K562 (cell line): ENCODE results near the gene PEAR1. TPM values are rescaled to one million over a fixed set of nuclear protein-coding genes. Genes with fewer than 3 reads are reported as not detected.
A peak's percentile ranks its signal among the peaks of the same experiment; 100 is the strongest.

Experiments used
- EGR1 ChIP-seq: fragments of 450-650 bp; conservative IDR thresholded peaks from 2 replicates; pipeline ENCODE4 v1.6.1; 2017; ENCODE audit warnings: mild to moderate bottlenecking
- ESRRB ChIP-seq: fragments of 250-450 bp; sonication (Bioruptor Pico); IDR thresholded peaks from 2 replicates; pipeline ENCODE4 v1.5.0; 2020; ENCODE audit warnings: mild to moderate bottlenecking, moderate library complexity, borderline replicate concordance
- FOSL1 ChIP-seq: fragments of 200-800 bp; sonication (Bioruptor generic); conservative IDR thresholded peaks from 2 replicates; pipeline ENCODE4 v1.6.1; 2016; ENCODE audit warnings: missing genetic modification characterization, missing compliant biosample characterization
- LEF1 ChIP-seq: fragments of 450-650 bp; IDR thresholded peaks from 2 replicates; pipeline ENCODE4 v1.6.1; 2016; ENCODE audit warnings: mild to moderate bottlenecking
- MAFF ChIP-seq: IDR thresholded peaks from 2 replicates; pipeline ENCODE4 v1.6.1; 2012; ENCODE audit warnings: low read length, improper control_type of control experiment
- MEIS2 ChIP-seq: fragments of 450-650 bp; IDR thresholded peaks from 2 replicates; pipeline ENCODE4 v1.6.1; 2014; ENCODE audit warnings: mild to moderate bottlenecking; ENCODE audit not compliant: partially characterized antibody
- MTA1 ChIP-seq: fragments of 450-650 bp; IDR thresholded peaks from 2 replicates; pipeline ENCODE4 v1.6.1; 2017; ENCODE audit warnings: borderline replicate concordance
- RBFOX2 ChIP-seq: fragments of 200-400 bp; formaldehyde crosslinking; IDR thresholded peaks from 2 replicates; pipeline ENCODE4 v1.6.1; 2017; ENCODE audit warnings: low read depth, mild to moderate bottlenecking, low read length, moderate library complexity
- RBM15 ChIP-seq: fragments of 200-400 bp; formaldehyde crosslinking; IDR thresholded peaks from 2 replicates; pipeline ENCODE4 v1.6.1; 2018; ENCODE audit warnings: mild to moderate bottlenecking, low read length, moderate library complexity; ENCODE audit not compliant: insufficient read depth
- TAF9B ChIP-seq: fragments of 450-650 bp; IDR thresholded peaks from 2 replicates; pipeline ENCODE4 v1.6.1; 2018; ENCODE audit warnings: mild to moderate bottlenecking; ENCODE audit not compliant: partially characterized antibody
- TAL1 ChIP-seq: fragments of 450-650 bp; IDR thresholded peaks from 2 replicates; pipeline ENCODE4 v1.6.1; 2016; ENCODE audit warnings: mild to moderate bottlenecking
- XRCC4 ChIP-seq: IDR thresholded peaks from one replicate; pipeline ENCODE4 v1.6.1; 2011; ENCODE audit not compliant: insufficient read depth, insufficient read length; ENCODE audit errors: extremely low read depth
- ZFX ChIP-seq: sonication (generic); formaldehyde crosslinking; IDR thresholded peaks from 2 replicates; pipeline ENCODE4 v1.8.0; 2022; ENCODE audit warnings: mild to moderate bottlenecking, missing genetic modification reagents, moderate library complexity
- ZNF184 ChIP-seq: sonication (generic); formaldehyde crosslinking; IDR thresholded peaks from 2 replicates; pipeline ENCODE4 v1.5.0; 2020; ENCODE audit warnings: missing genetic modification reagents
- ZNF263 ChIP-seq: sonication (generic); formaldehyde crosslinking; IDR thresholded peaks from 2 replicates; pipeline ENCODE4 v1.8.0; 2022; ENCODE audit warnings: mild to moderate bottlenecking, missing genetic modification reagents, borderline replicate concordance
- ZNF431 ChIP-seq: sonication (generic); formaldehyde crosslinking; IDR thresholded peaks from 2 replicates; pipeline ENCODE4 v1.8.0; 2022; ENCODE audit warnings: mild to moderate bottlenecking, missing genetic modification reagents
- ZNF75A ChIP-seq: fragments of 450-650 bp; formaldehyde crosslinking; IDR thresholded peaks from 2 replicates; pipeline ENCODE4 v1.4.0; 2020; ENCODE audit warnings: mild to moderate bottlenecking
- polyA plus RNA-seq, 8 experiments: library from polyadenylated mRNA; depleted of rRNA in 4 of 8; stranded (reverse) in 5 of 8; unstranded in 3 of 8; fragments of >200 nt; fragmentation: Nextera tagmentation in 2 of 8; fragmentation: Illumina TruSeq in 1 of 8; extraction: Ambion mirVana in 2 of 8; extraction: Trizol in 1 of 8; gene quantifications; 2 replicates each; pipeline versions ENCODE4 v1.2.1 to v1.2.3, GENCODE V29; 2011 to 2014; ENCODE audit warnings: inconsistent platforms in 1 of 8, missing spikeins in 1 of 8
- total RNA-seq, 7 experiments: library from RNA; depleted of rRNA in 6 of 7; stranded (reverse); fragments of >200 nt in 6 of 7; fragmentation: Illumina TruSeq in 2 of 7; extraction: Trizol in 2 of 7; gene quantifications; 2 replicates each; pipeline versions ENCODE4 v1.2.1 to v1.2.3, GENCODE V29; 2011 to 2021; ENCODE audit warnings: low replicate concordance in 1 of 7
- TF ChIP-seq, protein P1 (sequence below): sonication (generic); formaldehyde crosslinking; IDR thresholded peaks from 2 replicates; pipeline ENCODE4 v1.4.0; 2020; ENCODE audit warnings: mild to moderate bottlenecking, missing genetic modification reagents
- TF ChIP-seq, protein P2 (sequence below): fragments of 450-650 bp; conservative IDR thresholded peaks from 2 replicates; pipeline ENCODE4 v1.6.1; 2016; ENCODE audit warnings: missing genetic modification characterization, low read depth, mild to moderate bottlenecking, control low read depth, missing compliant biosample characterization
- TF ChIP-seq, protein P3 (sequence below): fragments of 200-800 bp; sonication (Bioruptor generic); IDR thresholded peaks from 2 replicates; pipeline ENCODE4 v1.6.1; 2017; ENCODE audit warnings: missing genetic modification characterization, missing compliant biosample characterization
- TF ChIP-seq, protein P4 (sequence below): sonication (generic); formaldehyde crosslinking; IDR thresholded peaks from 2 replicates; pipeline ENCODE4 v1.8.0; 2023; ENCODE audit warnings: mild to moderate bottlenecking, missing genetic modification reagents

PEAR1 gene
- total and polyA plus RNA-seq, 9 of the 15 experiments (the other 6 are each of a cell fraction or from before 2014, with no cell fraction given): 0.87 to 13.9 (median 6.1) TPM

DNA sequence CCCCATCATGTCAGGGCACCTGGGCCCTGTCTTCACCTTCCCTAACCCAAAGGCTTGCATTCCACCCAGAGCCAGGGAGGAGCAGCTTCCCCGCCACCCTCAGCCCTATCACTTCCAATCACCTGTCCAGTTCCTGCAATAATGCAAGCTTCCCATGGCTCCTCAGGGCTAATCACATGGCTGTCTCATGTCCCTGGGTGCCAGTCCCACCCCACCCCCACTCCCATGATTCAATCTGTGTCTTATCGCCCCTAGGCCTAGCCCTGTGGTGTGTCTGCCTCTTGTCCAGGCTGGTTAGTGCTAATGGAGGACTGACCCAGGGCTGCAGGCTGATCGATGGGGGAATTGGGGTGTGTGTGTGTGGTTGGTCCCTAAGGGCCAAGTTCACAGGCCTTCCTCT lies 11.0 kb upstream of the PEAR1 start (continued):
- TF ChIP-seq TAL1: peak; percentile 46
- no peak for TF ChIP-seq XRCC4
- TF ChIP-seq TAF9B: no peak
- no peak for TF ChIP-seq RBFOX2
- TF ChIP-seq, protein P1, sequence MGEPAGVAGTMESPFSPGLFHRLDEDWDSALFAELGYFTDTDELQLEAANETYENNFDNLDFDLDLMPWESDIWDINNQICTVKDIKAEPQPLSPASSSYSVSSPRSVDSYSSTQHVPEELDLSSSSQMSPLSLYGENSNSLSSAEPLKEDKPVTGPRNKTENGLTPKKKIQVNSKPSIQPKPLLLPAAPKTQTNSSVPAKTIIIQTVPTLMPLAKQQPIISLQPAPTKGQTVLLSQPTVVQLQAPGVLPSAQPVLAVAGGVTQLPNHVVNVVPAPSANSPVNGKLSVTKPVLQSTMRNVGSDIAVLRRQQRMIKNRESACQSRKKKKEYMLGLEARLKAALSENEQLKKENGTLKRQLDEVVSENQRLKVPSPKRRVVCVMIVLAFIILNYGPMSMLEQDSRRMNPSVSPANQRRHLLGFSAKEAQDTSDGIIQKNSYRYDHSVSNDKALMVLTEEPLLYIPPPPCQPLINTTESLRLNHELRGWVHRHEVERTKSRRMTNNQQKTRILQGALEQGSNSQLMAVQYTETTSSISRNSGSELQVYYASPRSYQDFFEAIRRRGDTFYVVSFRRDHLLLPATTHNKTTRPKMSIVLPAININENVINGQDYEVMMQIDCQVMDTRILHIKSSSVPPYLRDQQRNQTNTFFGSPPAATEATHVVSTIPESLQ (CRISPR knock-in tag): no peak
- no peak for TF ChIP-seq ZNF184 (CRISPR knock-in tag)
- peak; percentile 20; the same call in 1 of the 2 replicates for TF ChIP-seq ZNF263 (CRISPR knock-in tag)
- peak; percentile 65 for TF ChIP-seq ZFX (CRISPR knock-in tag)
- no peak for TF ChIP-seq MTA1
- TF ChIP-seq, protein P2, sequence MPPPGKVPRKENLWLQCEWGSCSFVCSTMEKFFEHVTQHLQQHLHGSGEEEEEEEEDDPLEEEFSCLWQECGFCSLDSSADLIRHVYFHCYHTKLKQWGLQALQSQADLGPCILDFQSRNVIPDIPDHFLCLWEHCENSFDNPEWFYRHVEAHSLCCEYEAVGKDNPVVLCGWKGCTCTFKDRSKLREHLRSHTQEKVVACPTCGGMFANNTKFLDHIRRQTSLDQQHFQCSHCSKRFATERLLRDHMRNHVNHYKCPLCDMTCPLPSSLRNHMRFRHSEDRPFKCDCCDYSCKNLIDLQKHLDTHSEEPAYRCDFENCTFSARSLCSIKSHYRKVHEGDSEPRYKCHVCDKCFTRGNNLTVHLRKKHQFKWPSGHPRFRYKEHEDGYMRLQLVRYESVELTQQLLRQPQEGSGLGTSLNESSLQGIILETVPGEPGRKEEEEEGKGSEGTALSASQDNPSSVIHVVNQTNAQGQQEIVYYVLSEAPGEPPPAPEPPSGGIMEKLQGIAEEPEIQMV (tag): 0 out of 2 replicates have a peak, but pooled peaks have one; percentile 49
- no peak for TF ChIP-seq ZNF431 (CRISPR knock-in tag)
- no peak for TF ChIP-seq EGR1
- TF ChIP-seq RBM15: no peak
- TF ChIP-seq LEF1: no peak; the same call in 1 of the 2 replicates
- no peak for TF ChIP-seq MEIS2
- no peak for TF ChIP-seq ESRRB (CRISPR knock-in tag)
- TF ChIP-seq, protein P3, sequence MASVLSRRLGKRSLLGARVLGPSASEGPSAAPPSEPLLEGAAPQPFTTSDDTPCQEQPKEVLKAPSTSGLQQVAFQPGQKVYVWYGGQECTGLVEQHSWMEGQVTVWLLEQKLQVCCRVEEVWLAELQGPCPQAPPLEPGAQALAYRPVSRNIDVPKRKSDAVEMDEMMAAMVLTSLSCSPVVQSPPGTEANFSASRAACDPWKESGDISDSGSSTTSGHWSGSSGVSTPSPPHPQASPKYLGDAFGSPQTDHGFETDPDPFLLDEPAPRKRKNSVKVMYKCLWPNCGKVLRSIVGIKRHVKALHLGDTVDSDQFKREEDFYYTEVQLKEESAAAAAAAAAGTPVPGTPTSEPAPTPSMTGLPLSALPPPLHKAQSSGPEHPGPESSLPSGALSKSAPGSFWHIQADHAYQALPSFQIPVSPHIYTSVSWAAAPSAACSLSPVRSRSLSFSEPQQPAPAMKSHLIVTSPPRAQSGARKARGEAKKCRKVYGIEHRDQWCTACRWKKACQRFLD (CRISPR knock-in tag): peak; percentile 29; the same call in 1 of the 2 replicates
- peak; percentile 49 for TF ChIP-seq FOSL1 (tag)
- no peak for TF ChIP-seq MAFF
- no peak for TF ChIP-seq ZNF75A (CRISPR knock-in tag)
- TF ChIP-seq, protein P4, sequence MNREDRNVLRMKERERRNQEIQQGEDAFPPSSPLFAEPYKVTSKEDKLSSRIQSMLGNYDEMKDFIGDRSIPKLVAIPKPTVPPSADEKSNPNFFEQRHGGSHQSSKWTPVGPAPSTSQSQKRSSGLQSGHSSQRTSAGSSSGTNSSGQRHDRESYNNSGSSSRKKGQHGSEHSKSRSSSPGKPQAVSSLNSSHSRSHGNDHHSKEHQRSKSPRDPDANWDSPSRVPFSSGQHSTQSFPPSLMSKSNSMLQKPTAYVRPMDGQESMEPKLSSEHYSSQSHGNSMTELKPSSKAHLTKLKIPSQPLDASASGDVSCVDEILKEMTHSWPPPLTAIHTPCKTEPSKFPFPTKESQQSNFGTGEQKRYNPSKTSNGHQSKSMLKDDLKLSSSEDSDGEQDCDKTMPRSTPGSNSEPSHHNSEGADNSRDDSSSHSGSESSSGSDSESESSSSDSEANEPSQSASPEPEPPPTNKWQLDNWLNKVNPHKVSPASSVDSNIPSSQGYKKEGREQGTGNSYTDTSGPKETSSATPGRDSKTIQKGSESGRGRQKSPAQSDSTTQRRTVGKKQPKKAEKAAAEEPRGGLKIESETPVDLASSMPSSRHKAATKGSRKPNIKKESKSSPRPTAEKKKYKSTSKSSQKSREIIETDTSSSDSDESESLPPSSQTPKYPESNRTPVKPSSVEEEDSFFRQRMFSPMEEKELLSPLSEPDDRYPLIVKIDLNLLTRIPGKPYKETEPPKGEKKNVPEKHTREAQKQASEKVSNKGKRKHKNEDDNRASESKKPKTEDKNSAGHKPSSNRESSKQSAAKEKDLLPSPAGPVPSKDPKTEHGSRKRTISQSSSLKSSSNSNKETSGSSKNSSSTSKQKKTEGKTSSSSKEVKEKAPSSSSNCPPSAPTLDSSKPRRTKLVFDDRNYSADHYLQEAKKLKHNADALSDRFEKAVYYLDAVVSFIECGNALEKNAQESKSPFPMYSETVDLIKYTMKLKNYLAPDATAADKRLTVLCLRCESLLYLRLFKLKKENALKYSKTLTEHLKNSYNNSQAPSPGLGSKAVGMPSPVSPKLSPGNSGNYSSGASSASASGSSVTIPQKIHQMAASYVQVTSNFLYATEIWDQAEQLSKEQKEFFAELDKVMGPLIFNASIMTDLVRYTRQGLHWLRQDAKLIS: no peak
